ENCODE measurements around the gene SH2D4B. TPM values are rescaled to one million over a fixed set of nuclear protein-coding genes. Genes with fewer than 3 reads are reported as not detected.

SH2D4B gene
- total RNA-seq, 2 donors from 2014 or later, result not detected

DNA sequence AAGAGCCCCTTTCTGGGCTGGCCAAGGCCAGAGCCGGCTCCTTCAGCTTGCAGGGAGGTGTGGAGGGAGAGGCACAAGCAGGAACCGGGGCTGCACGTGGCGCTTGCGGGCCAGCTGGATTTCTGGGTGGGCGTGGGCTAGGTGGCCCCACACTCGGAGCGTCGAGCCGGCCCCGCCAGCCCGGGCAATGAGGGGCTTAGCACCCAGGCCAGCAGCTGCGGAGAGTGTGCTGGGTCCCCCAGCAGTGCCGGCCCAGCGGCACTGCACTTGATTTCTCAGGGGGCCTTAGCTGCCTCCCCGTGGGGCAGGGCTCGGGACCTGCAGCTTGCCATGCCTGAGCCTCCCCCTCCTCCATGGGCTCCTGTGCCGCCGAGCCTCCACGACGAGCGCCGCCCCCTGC is 48.1 kb downstream of the SH2D4B start:
- Histone ChIP-seq H3K9ac (ENCODE audit: low read depth in 2 of 2, low read length in 2 of 2) (no peak overlapping the region), H3K4me3 (no peak overlapping the region), H3K36me3 (no peaks in the 10 kb centered on the region), H3K9me3 (no peaks in the 10 kb centered on the region), H3K27me3 (no peaks in the 10 kb centered on the region), H3K4me1 (no peaks in the 10 kb centered on the region), H3K27ac (no peak overlapping the region)
- TF ChIP-seq, protein P1, sequence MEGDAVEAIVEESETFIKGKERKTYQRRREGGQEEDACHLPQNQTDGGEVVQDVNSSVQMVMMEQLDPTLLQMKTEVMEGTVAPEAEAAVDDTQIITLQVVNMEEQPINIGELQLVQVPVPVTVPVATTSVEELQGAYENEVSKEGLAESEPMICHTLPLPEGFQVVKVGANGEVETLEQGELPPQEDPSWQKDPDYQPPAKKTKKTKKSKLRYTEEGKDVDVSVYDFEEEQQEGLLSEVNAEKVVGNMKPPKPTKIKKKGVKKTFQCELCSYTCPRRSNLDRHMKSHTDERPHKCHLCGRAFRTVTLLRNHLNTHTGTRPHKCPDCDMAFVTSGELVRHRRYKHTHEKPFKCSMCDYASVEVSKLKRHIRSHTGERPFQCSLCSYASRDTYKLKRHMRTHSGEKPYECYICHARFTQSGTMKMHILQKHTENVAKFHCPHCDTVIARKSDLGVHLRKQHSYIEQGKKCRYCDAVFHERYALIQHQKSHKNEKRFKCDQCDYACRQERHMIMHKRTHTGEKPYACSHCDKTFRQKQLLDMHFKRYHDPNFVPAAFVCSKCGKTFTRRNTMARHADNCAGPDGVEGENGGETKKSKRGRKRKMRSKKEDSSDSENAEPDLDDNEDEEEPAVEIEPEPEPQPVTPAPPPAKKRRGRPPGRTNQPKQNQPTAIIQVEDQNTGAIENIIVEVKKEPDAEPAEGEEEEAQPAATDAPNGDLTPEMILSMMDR (IDR thresholded peaks at IDR 0.05), result no peak
- DNase-seq, result no peak
- intact Hi-C loops (cut with DNase I), result no loop called here

DNA sequence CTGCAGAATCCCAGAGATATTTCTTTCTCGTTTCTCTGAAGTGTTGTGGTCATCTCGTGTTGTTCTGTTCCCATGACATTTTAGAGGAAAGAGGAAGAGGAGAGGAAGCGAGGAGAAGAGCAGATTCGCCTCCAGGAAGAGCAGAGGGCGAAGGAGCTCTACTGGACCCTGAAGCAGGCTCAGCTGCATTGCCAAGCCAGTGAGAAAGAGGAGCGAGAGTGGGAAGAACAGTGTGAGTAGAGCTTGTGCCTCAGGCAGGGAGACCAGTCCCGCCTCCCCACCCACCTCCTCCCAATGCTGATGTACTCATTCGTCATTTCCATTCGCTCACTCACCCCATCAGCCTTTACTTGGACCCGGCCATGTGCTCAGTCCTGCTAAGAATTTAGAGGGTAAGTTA is 50.8 kb downstream of the SH2D4B start:
- no peak overlapping the region for H3K9ac ChIP-seq (ENCODE audit: low read depth in 2 of 2, low read length in 2 of 2)
- intact Hi-C loops (cut with DNase I), result no loop called here
- H3K36me3 ChIP-seq, result no peaks in the 10 kb centered on the region
- no peak overlapping the region for H3K4me3 ChIP-seq
- DNase-seq, result no peak
- no peaks in the 10 kb centered on the region for H3K9me3 ChIP-seq
- no peaks in the 10 kb centered on the region for H3K4me1 ChIP-seq
- H3K27ac ChIP-seq, result no peak overlapping the region
- H3K27me3 ChIP-seq, result no peaks in the 10 kb centered on the region
- TF ChIP-seq, protein P1 (IDR thresholded peaks at IDR 0.05), result no peak

DNA sequence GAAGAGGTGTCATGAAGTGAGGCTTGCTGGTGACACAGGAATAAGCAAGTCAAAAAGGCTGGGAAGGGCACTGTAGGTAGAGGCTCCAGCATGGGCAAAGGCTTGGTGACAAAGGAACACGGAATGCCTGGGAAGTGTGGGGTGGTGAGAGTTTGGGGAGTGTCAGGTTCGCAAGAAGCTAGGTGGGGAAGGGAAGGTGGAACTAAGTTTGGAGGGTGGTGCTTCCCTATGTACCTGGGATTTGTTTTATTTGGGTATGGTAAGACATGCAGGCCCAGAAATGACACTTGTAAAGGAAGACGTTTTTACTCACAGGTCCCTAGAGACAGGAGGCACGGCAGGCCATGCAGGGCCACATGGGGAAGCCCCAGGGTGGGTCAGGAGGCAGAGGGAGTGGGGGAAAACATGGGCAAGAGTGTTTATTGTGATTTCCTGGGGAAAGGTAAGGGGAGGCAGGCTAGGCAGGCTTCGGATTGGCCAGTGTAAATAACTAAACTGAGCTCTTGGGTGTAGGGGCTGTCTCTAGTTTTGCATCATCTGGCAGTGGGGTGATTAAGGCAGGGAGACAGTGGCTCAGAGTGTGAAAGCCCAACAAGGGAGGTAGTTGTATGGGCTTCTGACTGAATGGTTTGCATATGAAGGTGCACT is 52.1 kb downstream of the SH2D4B start:
- intact Hi-C loops (cut with DNase I), result no loop called here

DNA sequence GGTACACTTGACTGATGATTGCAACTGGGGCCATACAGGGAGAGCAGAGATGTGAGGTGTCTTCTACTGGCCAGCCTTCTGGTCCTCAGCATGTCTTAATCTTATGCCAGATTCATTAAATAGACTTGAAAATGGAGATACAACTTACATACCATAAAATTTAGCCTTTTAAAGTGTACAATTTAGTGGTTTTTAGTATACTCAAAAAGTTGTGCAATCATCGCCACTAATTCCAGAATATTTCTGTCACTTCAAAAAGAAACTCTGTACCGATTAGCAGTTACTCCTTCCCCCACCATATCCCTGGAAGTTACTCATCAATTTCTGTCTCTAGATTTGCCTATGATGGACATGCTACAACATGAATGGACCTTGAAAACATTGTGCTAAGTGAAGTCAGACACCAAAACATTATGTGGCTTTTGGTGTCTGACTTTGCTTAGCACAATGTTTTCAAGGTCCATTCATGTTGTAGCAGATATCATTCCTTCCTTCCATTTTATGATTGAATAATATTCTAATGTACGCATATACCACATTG is 53.0 kb downstream of the SH2D4B start:
- H3K4me1 ChIP-seq, result no peaks in the 10 kb centered on the region
- TF ChIP-seq, protein P1 (IDR thresholded peaks at IDR 0.05), result no peak
- H3K9ac ChIP-seq (ENCODE audit: low read depth in 2 of 2, low read length in 2 of 2), result no peak overlapping the region
- intact Hi-C loops (cut with DNase I), result no loop called here
- no peak overlapping the region for H3K4me3 ChIP-seq
- no peaks in the 10 kb centered on the region for H3K27me3 ChIP-seq
- H3K36me3 ChIP-seq, result no peaks in the 10 kb centered on the region
- no peak for DNase-seq
- no peak overlapping the region for H3K27ac ChIP-seq
- no peaks in the 10 kb centered on the region for H3K9me3 ChIP-seq

More for the DNA sequence above, 52.1 kb downstream of the SH2D4B start:
- no peak for DNase-seq
- H3K36me3 ChIP-seq, result no peaks in the 10 kb centered on the region
- no peak overlapping the region for H3K27ac ChIP-seq
- H3K4me1 ChIP-seq, result no peaks in the 10 kb centered on the region
- TF ChIP-seq, protein P1 (IDR thresholded peaks at IDR 0.05), result no peak
- H3K9me3 ChIP-seq, result no peaks in the 10 kb centered on the region
- no peak overlapping the region for H3K9ac ChIP-seq (ENCODE audit: low read depth in 2 of 2, low read length in 2 of 2)
- no peak overlapping the region for H3K4me3 ChIP-seq
- H3K27me3 ChIP-seq, result no peaks in the 10 kb centered on the region

DNA sequence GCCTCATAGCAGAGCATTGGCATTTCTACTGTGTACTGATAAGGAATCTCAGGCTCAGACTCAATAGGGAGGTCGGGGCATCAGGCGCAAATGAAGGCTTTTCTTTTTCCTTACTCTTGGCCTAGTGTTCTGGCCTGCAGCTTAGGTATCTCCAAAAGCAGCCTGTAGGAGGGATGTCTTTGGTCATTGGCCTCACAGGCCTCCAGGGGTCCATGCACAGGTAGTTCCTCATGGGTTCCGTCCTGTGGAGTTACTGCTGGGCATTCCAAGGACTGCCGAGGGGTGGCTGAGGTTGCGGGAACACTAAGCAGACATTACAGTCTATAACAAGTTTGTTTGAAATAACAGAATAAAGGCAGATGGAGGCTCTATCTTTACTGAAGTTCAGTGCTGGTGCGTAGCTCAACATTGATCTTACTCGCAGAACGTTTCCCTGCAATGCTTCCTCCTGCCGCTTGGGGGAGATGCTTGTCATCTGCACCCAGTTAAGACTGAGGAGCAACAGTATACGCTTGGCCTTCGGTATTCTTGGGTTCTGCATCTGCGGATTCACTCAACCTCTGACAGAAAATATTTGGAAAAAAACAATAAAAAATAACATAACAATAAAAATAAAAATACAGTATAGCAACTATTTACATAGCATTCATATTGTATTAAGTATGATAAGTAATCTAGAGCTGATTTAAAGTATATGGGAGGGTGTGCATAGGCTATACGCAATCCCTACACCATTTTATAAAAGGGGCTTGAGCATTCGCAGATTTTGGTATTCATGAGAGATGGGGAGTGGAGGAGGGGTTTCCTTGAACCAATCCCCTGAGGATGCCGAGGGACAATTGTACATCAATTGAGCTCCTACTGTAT is 58.9 kb downstream of the SH2D4B start:
- intact Hi-C loops (cut with DNase I), result no loop called here
- H3K36me3 ChIP-seq, result no peaks in the 10 kb centered on the region
- DNase-seq, result peak; percentile 36
- no peaks in the 10 kb centered on the region for H3K27me3 ChIP-seq
- H3K9me3 ChIP-seq, result no peaks in the 10 kb centered on the region
- H3K27ac ChIP-seq, result no peak overlapping the region
- TF ChIP-seq, protein P1 (IDR thresholded peaks at IDR 0.05), result peak; percentile 82
- no peaks in the 10 kb centered on the region for H3K4me1 ChIP-seq
- no peak overlapping the region for H3K9ac ChIP-seq (ENCODE audit: low read depth in 2 of 2, low read length in 2 of 2)
- no peak overlapping the region for H3K4me3 ChIP-seq
